HG02870 (cell line): Measurements from ENCODE around the gene SEMA3F.

Source experiments
- ATAC-seq: cut with Tn5 transposase; IDR thresholded peaks from one replicate; pipeline ENCODE4 v1.9.1; 2021; ENCODE audit warnings: mild to moderate bottlenecking, moderate library complexity; ENCODE audit not compliant: unreplicated experiment

The SEMA3F gene

GRCh38 chr3:50230104-50230793 lies 75.1 kb downstream of the SEMA3F start:
- no peak for ATAC-seq

DNA sequence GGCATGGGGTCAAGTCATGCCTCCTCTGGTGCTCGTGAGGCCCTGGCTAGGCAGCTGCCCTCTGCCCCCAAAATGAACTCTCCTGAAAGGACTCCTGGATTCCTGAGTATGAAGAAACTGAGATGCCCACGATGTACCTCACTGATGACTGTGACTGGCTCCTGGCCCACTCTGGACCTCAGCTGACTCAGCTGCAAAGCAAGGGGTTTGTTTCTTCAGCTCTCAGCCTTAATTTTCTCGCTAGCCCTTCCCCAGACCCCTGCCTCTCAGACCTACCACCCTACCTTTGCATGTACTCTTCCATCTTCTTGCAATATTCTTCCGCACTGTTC lies 75.6 kb downstream of the SEMA3F start:
- no peak for ATAC-seq

- no peak for ATAC-seq
Measured at GRCh38 chr3:50231581-50231980, 76.5 kb downstream of the SEMA3F start.

GRCh38 chr3:50232303-50232702 lies 77.2 kb downstream of the SEMA3F start:
- ATAC-seq: no peak

DNA sequence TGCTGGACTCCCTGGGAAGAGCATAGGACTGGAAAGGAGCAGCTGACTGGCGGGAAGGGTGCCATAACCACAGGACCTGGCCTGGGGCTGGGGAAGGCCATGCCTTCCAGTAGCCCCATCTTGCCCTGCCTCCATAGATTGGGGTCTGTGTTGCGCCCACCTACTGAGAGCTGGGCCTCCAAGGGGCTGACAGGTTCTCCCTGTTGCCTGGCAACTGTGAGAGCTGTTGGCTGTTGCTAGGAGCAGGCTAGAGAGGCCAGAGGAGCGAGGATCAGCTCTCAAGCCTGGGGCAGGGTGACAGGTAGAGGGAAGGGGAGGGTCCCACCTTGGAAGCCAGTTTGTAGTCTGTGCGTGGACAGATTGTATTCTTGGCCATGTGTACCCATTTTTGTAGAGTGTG lies 78.1 kb downstream of the SEMA3F start:
- ATAC-seq: no peak

- ATAC-seq: peak; percentile 94
Measured at GRCh38 chr3:50235716-50236483, 80.8 kb downstream of the SEMA3F start, which contains the start of gene GNAI2. Gene GNAI2, plus strand, starts transcription at chr3:50236204. Its CDS starts 132 bp downstream, at chr3:50236336.

GRCh38 chr3:50236484-50237132 lies 81.5 kb downstream of the SEMA3F start:
- ATAC-seq: no peak

GRCh38 chr3:50237133-50237651 lies 82.1 kb downstream of the SEMA3F start:
- ATAC-seq: no peak

GRCh38 chr3:50237754-50238548 lies 82.8 kb downstream of the SEMA3F start:
- no peak for ATAC-seq

DNA sequence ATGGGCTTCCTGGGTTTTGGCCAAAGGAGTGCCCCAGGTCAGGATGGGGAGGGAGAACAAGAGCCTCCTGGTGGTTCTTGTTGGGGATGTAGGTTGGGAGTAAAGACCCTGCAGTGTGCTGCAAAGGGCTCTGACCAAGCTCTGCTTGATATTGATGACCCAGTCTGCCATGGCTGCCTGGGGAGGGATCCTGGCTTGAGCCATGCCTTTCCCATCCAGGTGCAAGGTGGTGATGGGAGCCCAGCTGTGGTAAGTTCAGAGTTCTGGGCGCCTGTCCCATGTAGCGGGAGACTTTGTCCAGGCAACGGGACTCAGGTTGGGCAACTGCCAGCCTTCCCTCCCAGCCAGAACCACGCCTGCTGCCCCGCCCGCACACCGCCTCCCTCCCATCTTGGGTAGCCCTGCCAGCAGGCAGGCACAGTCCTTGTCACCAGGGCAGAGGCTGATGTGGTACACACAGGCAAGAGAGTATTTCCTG lies 83.5 kb downstream of the SEMA3F start:
- no peak for ATAC-seq
